Hair follicular keratinocyte (primary cell): ENCODE measurements around the gene TP53INP2. TPM values are rescaled to one million over a fixed set of nuclear protein-coding genes. Genes with fewer than 3 reads are reported as not detected.

Source experiments
- total RNA-seq: library from RNA; depleted of rRNA; stranded (reverse); fragments of >200 nt; gene quantifications from 2 replicates; pipeline ENCODE4 v1.2.3, GENCODE V29; 2015

Gene TP53INP2, protein sequence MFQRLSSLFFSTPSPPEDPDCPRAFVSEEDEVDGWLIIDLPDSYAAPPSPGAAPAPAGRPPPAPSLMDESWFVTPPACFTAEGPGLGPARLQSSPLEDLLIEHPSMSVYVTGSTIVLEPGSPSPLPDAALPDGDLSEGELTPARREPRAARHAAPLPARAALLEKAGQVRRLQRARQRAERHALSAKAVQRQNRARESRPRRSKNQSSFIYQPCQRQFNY
- total RNA-seq, result 0.80 and 1.6 TPM in 2 replicates

DNA sequence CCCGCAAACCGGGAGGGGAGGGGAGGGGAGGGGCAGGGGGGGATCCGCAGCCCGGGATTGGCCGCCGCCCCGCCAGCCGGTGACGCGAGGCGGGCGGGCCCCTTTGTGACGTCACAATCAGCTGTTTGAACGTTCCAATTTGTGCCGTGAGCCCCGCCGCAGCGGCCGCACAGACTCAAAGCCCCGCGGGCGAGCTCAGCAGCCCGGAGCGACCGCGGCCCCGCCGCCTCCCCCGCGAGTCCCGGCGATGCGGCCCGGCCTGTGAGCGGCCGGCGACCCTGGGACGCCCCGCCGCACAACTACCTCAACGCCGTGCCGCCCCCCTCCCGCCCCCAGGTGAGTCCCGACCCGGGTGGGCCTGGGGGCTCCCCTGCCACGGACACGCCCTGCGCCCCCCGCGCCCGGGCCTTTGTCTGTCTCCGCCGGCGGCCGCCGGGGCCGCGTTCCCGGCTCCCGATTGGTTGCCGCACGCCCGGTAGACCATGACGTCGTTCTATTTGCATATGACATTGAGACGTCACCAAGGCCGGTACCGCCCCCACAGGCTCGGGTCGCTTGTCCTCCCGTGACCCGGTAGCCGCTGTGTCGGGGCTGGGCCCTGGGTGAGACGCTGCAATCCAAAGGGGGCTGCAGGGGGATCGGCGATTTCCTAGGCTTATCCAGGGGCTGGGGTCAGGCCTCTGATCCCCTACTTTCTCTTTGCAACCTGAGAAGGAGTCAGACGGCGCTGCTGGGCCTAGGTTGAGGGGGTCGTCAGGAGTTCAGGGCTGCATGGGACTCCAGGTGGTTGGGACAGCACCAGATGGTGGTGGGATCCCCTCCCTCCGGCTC, at the start of gene TP53INP2:
TP53INP2 (plus strand) TSS at position 168 of the 831 bp plus-strand sequence. CDS start 4,396 bp downstream, outside the sequence.

DNA sequence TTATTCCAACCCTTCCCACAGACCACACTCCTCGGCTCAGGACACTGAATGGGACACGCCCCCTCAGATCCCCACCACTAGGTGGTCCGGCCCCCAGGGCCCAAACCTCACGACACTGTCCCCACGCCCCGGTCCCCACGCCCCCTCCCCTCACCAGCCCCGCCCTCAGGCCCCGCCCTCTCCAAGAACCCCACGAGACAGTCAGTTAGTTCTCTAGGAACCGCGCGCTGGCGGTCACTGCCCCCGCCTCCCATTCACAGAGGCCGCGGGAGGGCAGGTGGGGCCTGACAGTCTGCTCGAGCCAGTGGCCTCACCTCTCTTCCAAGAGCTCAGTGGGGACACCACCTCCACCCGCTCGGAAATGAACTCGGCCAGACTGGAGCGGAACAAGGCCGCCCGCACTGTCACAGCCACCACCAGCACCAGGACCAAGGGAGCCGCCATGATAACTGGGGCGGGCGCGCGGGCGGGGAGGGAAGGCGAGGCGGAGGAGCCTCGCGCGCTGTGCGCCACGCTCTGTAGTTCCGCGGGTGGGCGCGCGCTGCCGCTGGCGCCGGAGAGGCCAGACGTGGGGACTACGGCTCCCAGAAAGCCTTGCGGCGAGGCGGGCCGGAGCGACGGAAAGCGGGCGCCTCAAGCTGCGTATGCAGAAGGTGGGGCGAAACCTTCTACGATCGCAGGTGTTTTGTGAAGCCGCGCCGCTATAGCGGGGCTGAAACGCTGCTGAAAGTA, 27.3 kb upstream of the TP53INP2 start, which contains the start of gene PIGU:
PIGU (minus strand) TSS at position 451 of the 732 bp plus-strand sequence; CDS start at position 444, 7 bp downstream.

Other genes with a start within 250 kb of the TP53INP2 start
- 134 and 141 TPM in 2 replicates for gene DYNLRB1, start 187.9 kb upstream of the TP53INP2 start, total RNA-seq
- gene MAP1LC3A, start 145.6 kb upstream of the TP53INP2 start, total RNA-seq, result 7.4 and 11.6 TPM in 2 replicates
- gene PIGU, start 27.3 kb upstream of the TP53INP2 start, total RNA-seq, result 17.1 and 19.0 TPM in 2 replicates
- 6.2 and 11.9 TPM in 2 replicates for gene NCOA6, start 121.3 kb downstream of the TP53INP2 start, total RNA-seq
- 5.2 and 7.0 TPM in 2 replicates for gene GGT7, start 168.5 kb downstream of the TP53INP2 start, total RNA-seq
- gene ACSS2, start 172.3 kb downstream of the TP53INP2 start, total RNA-seq, result 114 and 168 TPM in 2 replicates